Measurements from ENCODE around the gene RDH13.

Gene RDH13

GRCh38 chr19:55047951-55048350 lies 15.0 kb downstream of the RDH13 start:
- no peak for DNase-seq (ENCODE audit: extremely low read depth, low read depth)
- H3K4me3 ChIP-seq (replicated peaks; ENCODE audit: low read depth, low read length), result no peak overlapping the region
- TF ChIP-seq CTCF (IDR thresholded peaks at IDR 0.05; ENCODE audit: low read depth, low read length, missing control alignments), result no peak

GRCh38 chr19:55046975-55047622 lies 15.8 kb downstream of the RDH13 start:
- H3K4me3 ChIP-seq (replicated peaks; ENCODE audit: low read depth, low read length), result no peak overlapping the region
- no peak for TF ChIP-seq CTCF (IDR thresholded peaks at IDR 0.05; ENCODE audit: low read depth, low read length, missing control alignments)
- no peak for DNase-seq (ENCODE audit: extremely low read depth, low read depth)

GRCh38 chr19:55044771-55045716 lies 17.9 kb downstream of the RDH13 start:
- H3K4me3 ChIP-seq (replicated peaks; ENCODE audit: low read depth, low read length), result no peak overlapping the region
- DNase-seq (ENCODE audit: extremely low read depth, low read depth), result no peak
- no peak for TF ChIP-seq CTCF (IDR thresholded peaks at IDR 0.05; ENCODE audit: low read depth, low read length, missing control alignments)

GRCh38 chr19:55044286-55044685 lies 18.7 kb downstream of the RDH13 start:
- TF ChIP-seq CTCF (IDR thresholded peaks at IDR 0.05; ENCODE audit: low read depth, low read length, missing control alignments), result no peak
- no peak overlapping the region for H3K4me3 ChIP-seq (replicated peaks; ENCODE audit: low read depth, low read length)
- no peak for DNase-seq (ENCODE audit: extremely low read depth, low read depth)

GRCh38 chr19:55042688-55043087 lies 20.3 kb downstream of the RDH13 start:
- DNase-seq (ENCODE audit: extremely low read depth, low read depth), result no peak
- no peak overlapping the region for H3K4me3 ChIP-seq (replicated peaks; ENCODE audit: low read depth, low read length)
- no peak for TF ChIP-seq CTCF (IDR thresholded peaks at IDR 0.05; ENCODE audit: low read depth, low read length, missing control alignments)

- H3K4me3 ChIP-seq (replicated peaks; ENCODE audit: low read depth, low read length), result no peak overlapping the region
- no peak for TF ChIP-seq CTCF (IDR thresholded peaks at IDR 0.05; ENCODE audit: low read depth, low read length, missing control alignments)
- no peak for DNase-seq (ENCODE audit: extremely low read depth, low read depth)
Measured at GRCh38 chr19:55042344-55042678, 20.6 kb downstream of the RDH13 start.
